Glomerular endothelial cell (primary cell): ENCODE data around the gene EDRF1. TPM values are rescaled to one million over a fixed set of nuclear protein-coding genes. Genes with fewer than 3 reads are reported as not detected.

Source experiments
- DNase-seq: peaks from one replicate; pipeline ENCODE4 v3.0.0-alpha.2; 2011; ENCODE audit warnings: low read depth, low spot score; ENCODE audit errors: extremely low read depth
- total RNA-seq: library from RNA; depleted of rRNA; stranded (reverse); fragments of >200 nt; gene quantifications from 2 replicates; pipeline ENCODE4 v1.2.3, GENCODE V29; 2015

Gene EDRF1
- total RNA-seq, 1 donor from 2014 or later: 13.0 TPM

- DNase-seq: no peak
These were observed 63.9 kb downstream of the EDRF1 start for GRCh38 chr10:125783408-125783807.

- no peak for DNase-seq
These were observed 64.4 kb downstream of the EDRF1 start for GRCh38 chr10:125783957-125784356.

GRCh38 chr10:125785791-125786190 is 66.3 kb downstream of the EDRF1 start:
- DNase-seq: no peak

GRCh38 chr10:125788156-125789034 is 68.9 kb downstream of the EDRF1 start:
- no peak for DNase-seq

- DNase-seq: no peak
These were observed 73.1 kb downstream of the EDRF1 start for GRCh38 chr10:125792342-125793300.

- DNase-seq: no peak
These were observed 75.6 kb downstream of the EDRF1 start for GRCh38 chr10:125795128-125795527.

GRCh38 chr10:125795637-125796190 is 76.2 kb downstream of the EDRF1 start:
- no peak for DNase-seq

- DNase-seq: no peak
These were observed 77.9 kb downstream of the EDRF1 start for GRCh38 chr10:125797424-125797823.

- DNase-seq: no peak
These were observed 78.6 kb downstream of the EDRF1 start for GRCh38 chr10:125797994-125798662.

- DNase-seq: no peak
These were observed 80.1 kb downstream of the EDRF1 start for GRCh38 chr10:125799451-125800182.

- no peak for DNase-seq
These were observed 82.1 kb downstream of the EDRF1 start for GRCh38 chr10:125801574-125801973.

- DNase-seq: no peak
These were observed 82.6 kb downstream of the EDRF1 start for GRCh38 chr10:125802131-125802530.

GRCh38 chr10:125802739-125803138 is 83.2 kb downstream of the EDRF1 start:
- DNase-seq: no peak

- DNase-seq: no peak
These were observed 88.5 kb downstream of the EDRF1 start for GRCh38 chr10:125808047-125808446.

- no peak for DNase-seq
These were observed 91.7 kb downstream of the EDRF1 start for GRCh38 chr10:125811251-125811650.

- no peak for DNase-seq
These were observed 92.7 kb downstream of the EDRF1 start for GRCh38 chr10:125812128-125812750.
